Keratinocyte (primary cell): ENCODE measurements around the gene TBC1D3B.
"Not testable (repeated sequence)": the region's sequence is repeated elsewhere in the genome, so short reads cannot be mapped to it uniquely, and the experiment has no call there.

Source experiments
- EZH2 ChIP-seq: IDR thresholded peaks from one replicate; pipeline ENCODE4 v1.6.1; 2012; ENCODE audit warnings: inconsistent platforms, mild to moderate bottlenecking, low read length, moderate library complexity
- TF ChIP-seq, protein P1 (sequence below), 3 experiments: IDR thresholded peaks in 1 of 3; conservative IDR thresholded peaks in 1 of 3; optimal IDR thresholded peaks in 1 of 3; 2 replicates in 2 of 3; 3 replicates in 1 of 3; pipeline versions ENCODE3 to v1.5.1; 2011; ENCODE audit warnings: low read length in 3 of 3, mild to moderate bottlenecking in 3 of 3, moderate library complexity in 2 of 3, control low read depth in 1 of 3, inconsistent platforms in 1 of 3; ENCODE audit not compliant: insufficient read depth in 2 of 3; ENCODE audit errors: extremely low read depth in 1 of 3

DNA sequence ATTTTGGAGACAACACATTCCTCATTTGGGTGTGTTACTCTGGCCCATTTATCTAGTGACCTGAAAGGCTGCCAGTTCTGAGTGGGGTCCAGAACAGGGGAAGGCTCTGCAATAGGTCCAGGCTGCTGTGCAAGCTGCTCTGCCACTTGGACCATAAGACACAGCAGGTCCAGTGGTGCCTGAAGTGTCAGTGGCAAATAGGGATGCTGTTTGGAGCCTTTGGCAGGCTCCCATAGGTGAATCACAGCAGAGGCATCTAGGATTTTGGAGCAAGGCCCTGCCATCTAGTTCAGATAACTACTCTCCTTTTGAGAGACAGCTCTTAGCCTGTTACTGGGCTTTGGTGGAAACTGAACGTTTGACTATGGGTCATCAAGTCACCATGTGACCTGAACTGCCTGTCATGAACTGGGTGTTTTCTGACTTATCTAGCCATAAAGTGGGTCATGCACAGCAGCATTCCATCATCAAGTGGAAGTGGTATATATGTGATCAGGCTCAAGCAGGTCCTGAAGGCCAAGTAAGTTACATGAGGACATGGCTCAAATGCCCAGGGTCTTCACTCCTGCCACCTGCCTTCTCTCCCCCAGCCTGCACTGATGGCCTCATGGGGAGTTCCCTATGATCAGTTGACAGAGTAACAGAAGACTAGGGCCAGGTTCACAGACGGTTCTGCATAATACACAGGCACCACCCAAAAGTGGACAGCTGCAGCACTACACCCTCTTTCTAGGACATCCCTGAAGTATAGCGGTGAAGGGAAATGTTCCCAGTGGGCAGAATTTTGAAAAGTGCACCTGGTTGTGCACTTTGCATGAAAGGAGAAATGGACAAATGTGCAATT is 44.5 kb upstream of the TBC1D3B start:
- TF ChIP-seq, protein P1, sequence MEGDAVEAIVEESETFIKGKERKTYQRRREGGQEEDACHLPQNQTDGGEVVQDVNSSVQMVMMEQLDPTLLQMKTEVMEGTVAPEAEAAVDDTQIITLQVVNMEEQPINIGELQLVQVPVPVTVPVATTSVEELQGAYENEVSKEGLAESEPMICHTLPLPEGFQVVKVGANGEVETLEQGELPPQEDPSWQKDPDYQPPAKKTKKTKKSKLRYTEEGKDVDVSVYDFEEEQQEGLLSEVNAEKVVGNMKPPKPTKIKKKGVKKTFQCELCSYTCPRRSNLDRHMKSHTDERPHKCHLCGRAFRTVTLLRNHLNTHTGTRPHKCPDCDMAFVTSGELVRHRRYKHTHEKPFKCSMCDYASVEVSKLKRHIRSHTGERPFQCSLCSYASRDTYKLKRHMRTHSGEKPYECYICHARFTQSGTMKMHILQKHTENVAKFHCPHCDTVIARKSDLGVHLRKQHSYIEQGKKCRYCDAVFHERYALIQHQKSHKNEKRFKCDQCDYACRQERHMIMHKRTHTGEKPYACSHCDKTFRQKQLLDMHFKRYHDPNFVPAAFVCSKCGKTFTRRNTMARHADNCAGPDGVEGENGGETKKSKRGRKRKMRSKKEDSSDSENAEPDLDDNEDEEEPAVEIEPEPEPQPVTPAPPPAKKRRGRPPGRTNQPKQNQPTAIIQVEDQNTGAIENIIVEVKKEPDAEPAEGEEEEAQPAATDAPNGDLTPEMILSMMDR (optimal IDR thresholded peaks at IDR 0.05 in 1 of 3, IDR thresholded peaks at IDR 0.05 in 1 of 3, conservative IDR thresholded peaks at IDR 0.05 in 1 of 3; ENCODE audit: extremely low read depth in 1 of 3, insufficient read depth in 2 of 3, low read length in 3 of 3), result not testable (repeated sequence)
- TF ChIP-seq EZH2, result not testable (repeated sequence)
